CD14-positive monocyte (primary cell): ENCODE data around the gene LRP1B. TPM values are rescaled to one million over a fixed set of nuclear protein-coding genes. Genes with fewer than 3 reads are reported as not detected.

Source experiments
- DNase-seq, 3 donors: peaks; one replicate each; pipeline ENCODE4 v3.0.0-alpha.2; 2011 to 2022
- H2AFZ ChIP-seq: 2 replicates; pipeline ENCODE4 v1.6.0; 2012; ENCODE audit warnings: mild to moderate bottlenecking, low read depth, low read length, inconsistent platforms; ENCODE audit not compliant: insufficient read depth, poor library complexity, severe bottlenecking
- H3K27ac ChIP-seq, 2 donors: 1 replicate in 1 of 2; 2 replicates in 1 of 2; pipeline ENCODE4 v1.5.1; 2012 to 2013; ENCODE audit warnings: low read length in 2 of 2, control low read depth in 1 of 2, inconsistent platforms in 1 of 2, low read depth in 1 of 2, mild to moderate bottlenecking in 1 of 2
- H3K27me3 ChIP-seq, 2 donors: one replicate each; pipeline versions ENCODE4 v1.6.0 to v1.6.1; 2011 to 2013; ENCODE audit warnings: low read length in 2 of 2; ENCODE audit not compliant: control insufficient read depth in 2 of 2, insufficient read depth in 2 of 2
- H3K36me3 ChIP-seq, 2 donors: replicated peaks in 1 of 2; 1 replicate in 1 of 2; 2 replicates in 1 of 2; pipeline versions ENCODE4 v1.5.1 to v1.6.1; 2012 to 2013; ENCODE audit warnings: low read length in 2 of 2, control low read depth in 1 of 2, inconsistent platforms in 1 of 2, mild to moderate bottlenecking in 1 of 2; ENCODE audit not compliant: insufficient read depth in 2 of 2, control insufficient read depth in 1 of 2
- H3K4me1 ChIP-seq, 2 donors: 1 replicate in 1 of 2; 2 replicates in 1 of 2; pipeline versions ENCODE4 v1.5.1 to v1.6.1; 2012 to 2013; ENCODE audit warnings: low read length in 2 of 2, control low read depth in 1 of 2, inconsistent platforms in 1 of 2, mild to moderate bottlenecking in 1 of 2, moderate library complexity in 1 of 2; ENCODE audit not compliant: insufficient read depth in 2 of 2, control insufficient read depth in 1 of 2
- H3K4me2 ChIP-seq: replicated peaks from 2 replicates; pipeline ENCODE3; 2012; ENCODE audit warnings: low read length, moderate library complexity, mild to moderate bottlenecking; ENCODE audit not compliant: poor library complexity, severe bottlenecking; ENCODE audit errors: extremely low read depth
- H3K4me3 ChIP-seq, 3 experiments: fragments of 200-600 bp in 1 of 3; sonication (generic) in 1 of 3; replicated peaks in 1 of 3; 1 replicate in 2 of 3; 2 replicates in 1 of 3; pipeline ENCODE4 v1.5.1; 2011 to 2013; ENCODE audit warnings: low read length in 3 of 3, mild to moderate bottlenecking in 3 of 3, control low read depth in 2 of 3, low read depth in 2 of 3, inconsistent platforms in 1 of 3, moderate library complexity in 1 of 3
- H3K79me2 ChIP-seq: 2 replicates; pipeline ENCODE4 v1.6.0; 2012; ENCODE audit warnings: mild to moderate bottlenecking, control low read depth, inconsistent platforms, low read length, moderate library complexity; ENCODE audit not compliant: insufficient read depth
- H3K9ac ChIP-seq: 2 replicates; pipeline ENCODE4 v1.6.0; 2017; ENCODE audit warnings: low read length, mild to moderate bottlenecking; ENCODE audit not compliant: insufficient read depth, poor library complexity, severe bottlenecking
- H3K9me3 ChIP-seq, 2 donors: replicated peaks in 1 of 2; 1 replicate in 1 of 2; 2 replicates in 1 of 2; pipeline versions ENCODE4 v1.5.1 to v1.6.1; 2012 to 2013; ENCODE audit warnings: low read length in 2 of 2, control low read depth in 1 of 2; ENCODE audit not compliant: control insufficient read depth in 1 of 2, insufficient read depth in 1 of 2
- H4K20me1 ChIP-seq: 2 replicates; pipeline ENCODE4 v1.6.0; 2012; ENCODE audit warnings: mild to moderate bottlenecking, low read length, control low read depth, moderate library complexity; ENCODE audit not compliant: insufficient read depth
- H3K27ac Mint-ChIP-seq, 7 donors: one replicate each; pipeline ENCODE4 v1.8.0; 2020; ENCODE audit warnings: mild to moderate bottlenecking in 7 of 7, mixed read lengths in 7 of 7, moderate library complexity in 6 of 7, inconsistent platforms in 2 of 7
- H3K27me3 Mint-ChIP-seq, 3 donors: one replicate each; pipeline ENCODE4 v1.8.0; 2021 to 2022; ENCODE audit warnings: low read depth in 3 of 3, mild to moderate bottlenecking in 3 of 3, mixed read lengths in 3 of 3, moderate library complexity in 3 of 3, inconsistent platforms in 1 of 3
- H3K36me3 Mint-ChIP-seq, 2 donors: one replicate each; pipeline ENCODE4 v1.8.0; 2020; ENCODE audit warnings: mixed read lengths in 2 of 2, inconsistent platforms in 1 of 2, mild to moderate bottlenecking in 1 of 2
- H3K4me1 Mint-ChIP-seq: one replicate; pipeline ENCODE4 v1.8.0; 2020; ENCODE audit warnings: mild to moderate bottlenecking, mixed read lengths
- H3K4me3 Mint-ChIP-seq, 2 donors: one replicate each; pipeline ENCODE4 v1.8.0; 2020; ENCODE audit warnings: mild to moderate bottlenecking in 2 of 2, mixed read lengths in 2 of 2, moderate library complexity in 1 of 2
- H3K9me3 Mint-ChIP-seq, 7 donors: one replicate each; pipeline ENCODE4 v1.8.0; 2020 to 2022; ENCODE audit warnings: mixed read lengths in 7 of 7, mild to moderate bottlenecking in 6 of 7, moderate library complexity in 6 of 7, inconsistent platforms in 2 of 7
- WGBS: methylation state at CpG from one replicate; pipeline ENCODE4 v1.1.5; 2013; ENCODE audit warnings: missing lambda C conversion rate; ENCODE audit not compliant: insufficient coverage; 5-methylcytosine and 5-hydroxymethylcytosine counted together
- intact Hi-C, 2 donors: fragments of 100-400 bp; cut with micrococcal nuclease; formaldehyde crosslinking; loops; one replicate each; pipeline versions ENCODE4 v1.15.0 to v1.15.1; 2023
- polyA plus RNA-seq, 3 donors: library from polyadenylated mRNA; depleted of rRNA in 1 of 3; unstranded in 2 of 3; stranded (reverse) in 1 of 3; fragments of 300-500 nt in 2 of 3; fragments of >200 nt in 1 of 3; fragmentation: Illumina TruSeq in 2 of 3; gene quantifications; 1 replicate in 2 of 3; 2 replicates in 1 of 3; pipeline ENCODE4 v1.2.3, GENCODE V29; 2012 to 2021
- TF ChIP-seq, protein P1 (sequence below): fragments of 200-600 bp; IDR thresholded peaks from one replicate; pipeline ENCODE4 v1.8.0; 2022; ENCODE audit warnings: antibody characterized with exemption, mild to moderate bottlenecking

LRP1B gene
- polyA plus RNA-seq, 3 donors, result not detected

DNA sequence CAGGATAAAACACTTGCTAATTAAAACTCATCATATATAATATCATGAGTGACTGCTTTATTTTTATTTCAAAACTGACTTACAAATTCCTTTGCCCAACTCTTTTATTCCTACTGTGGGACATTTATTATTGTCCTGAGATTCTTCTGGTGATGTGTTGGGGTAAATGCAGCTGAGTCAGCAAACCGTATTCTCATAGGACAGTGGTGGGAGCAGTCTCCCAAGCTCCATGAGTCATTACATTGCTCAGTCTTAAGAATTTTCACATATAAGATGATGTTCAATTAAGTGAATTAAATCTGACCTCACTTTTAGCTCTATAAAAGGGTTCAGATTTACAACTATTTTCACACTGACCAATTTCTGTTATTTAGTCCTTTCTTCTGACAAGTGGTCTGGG is 1530.7 kb downstream of the LRP1B start:
- Mint-ChIP-seq H3K9me3 (no peaks in the 10 kb centered on the region), H3K4me1 (no peaks in the 10 kb centered on the region), H3K36me3 (no peaks in the 10 kb centered on the region), H3K27ac (no peak overlapping the region), H3K4me3 (no peak overlapping the region), H3K27me3 (no peaks in the 10 kb centered on the region)
- no peaks in the 10 kb centered on the region for H3K36me3 ChIP-seq
- no peak overlapping the region for H3K27ac ChIP-seq
- H3K79me2 ChIP-seq, result no peaks in the 10 kb centered on the region
- no peak overlapping the region for H3K4me3 ChIP-seq
- DNase-seq, result no peak
- H3K4me2 ChIP-seq, result no peak overlapping the region
- H3K9me3 ChIP-seq, result no peaks in the 10 kb centered on the region
- H3K9ac ChIP-seq, result no peak overlapping the region
- no peaks in the 10 kb centered on the region for H4K20me1 ChIP-seq
- H2AFZ ChIP-seq, result no peak overlapping the region
- no peaks in the 10 kb centered on the region for H3K27me3 ChIP-seq
- no peaks in the 10 kb centered on the region for H3K4me1 ChIP-seq
- TF ChIP-seq, protein P1, sequence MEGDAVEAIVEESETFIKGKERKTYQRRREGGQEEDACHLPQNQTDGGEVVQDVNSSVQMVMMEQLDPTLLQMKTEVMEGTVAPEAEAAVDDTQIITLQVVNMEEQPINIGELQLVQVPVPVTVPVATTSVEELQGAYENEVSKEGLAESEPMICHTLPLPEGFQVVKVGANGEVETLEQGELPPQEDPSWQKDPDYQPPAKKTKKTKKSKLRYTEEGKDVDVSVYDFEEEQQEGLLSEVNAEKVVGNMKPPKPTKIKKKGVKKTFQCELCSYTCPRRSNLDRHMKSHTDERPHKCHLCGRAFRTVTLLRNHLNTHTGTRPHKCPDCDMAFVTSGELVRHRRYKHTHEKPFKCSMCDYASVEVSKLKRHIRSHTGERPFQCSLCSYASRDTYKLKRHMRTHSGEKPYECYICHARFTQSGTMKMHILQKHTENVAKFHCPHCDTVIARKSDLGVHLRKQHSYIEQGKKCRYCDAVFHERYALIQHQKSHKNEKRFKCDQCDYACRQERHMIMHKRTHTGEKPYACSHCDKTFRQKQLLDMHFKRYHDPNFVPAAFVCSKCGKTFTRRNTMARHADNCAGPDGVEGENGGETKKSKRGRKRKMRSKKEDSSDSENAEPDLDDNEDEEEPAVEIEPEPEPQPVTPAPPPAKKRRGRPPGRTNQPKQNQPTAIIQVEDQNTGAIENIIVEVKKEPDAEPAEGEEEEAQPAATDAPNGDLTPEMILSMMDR, result no peak
- intact Hi-C loops, result no loop called here
- WGBS, result no CpG with 5 or more reads among the region's 1 CpG

DNA sequence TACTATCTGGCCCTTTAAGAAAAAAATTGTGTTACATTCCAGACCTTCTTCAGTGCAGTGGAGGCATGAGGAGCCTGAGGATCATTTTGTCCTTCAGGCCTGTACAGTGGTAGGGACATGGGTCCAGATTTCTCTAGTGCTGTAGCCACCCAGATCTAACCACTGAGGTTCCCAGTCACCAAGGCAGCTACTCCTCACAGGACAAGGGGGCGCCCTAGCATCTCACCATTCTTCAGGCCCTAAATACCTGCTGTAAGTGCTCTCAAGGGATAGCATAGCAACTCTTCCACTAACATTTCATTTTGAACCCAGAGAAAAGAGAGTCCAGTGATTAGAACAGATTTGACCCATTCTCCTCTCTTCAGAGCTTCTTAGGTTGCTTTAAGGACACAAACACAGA is 1533.0 kb downstream of the LRP1B start:
- no peak overlapping the region for H3K27ac Mint-ChIP-seq
- intact Hi-C loops, result no loop called here

More for the DNA sequence above, 1533.0 kb downstream of the LRP1B start:
- Histone ChIP-seq H3K9me3 (no peaks in the 10 kb centered on the region), H3K9ac (no peak overlapping the region), H3K27me3 (no peaks in the 10 kb centered on the region), H3K27ac (no peak overlapping the region), H3K4me3 (no peak overlapping the region), H3K36me3 (no peaks in the 10 kb centered on the region), H2AFZ (no peak overlapping the region), H3K79me2 (no peaks in the 10 kb centered on the region), H3K4me2 (no peak overlapping the region), H4K20me1 (no peaks in the 10 kb centered on the region), H3K4me1 (no peaks in the 10 kb centered on the region)
- H3K4me3 Mint-ChIP-seq, result no peak overlapping the region
- H3K36me3 Mint-ChIP-seq, result no peaks in the 10 kb centered on the region
- H3K9me3 Mint-ChIP-seq, result no peaks in the 10 kb centered on the region
- no peaks in the 10 kb centered on the region for H3K27me3 Mint-ChIP-seq
- TF ChIP-seq, protein P1, result no peak
- no peak for DNase-seq
- WGBS, result 85% methylated on average over 1 of the region's 1 CpG
- H3K4me1 Mint-ChIP-seq, result no peaks in the 10 kb centered on the region
